Suprapubic skin (tissue), 3 donors: Measurements from ENCODE around the gene TPRG1.

Source experiments
- POLR2A ChIP-seq, 2 donors: fragments of 450-650 bp; IDR thresholded peaks; one replicate each; pipeline ENCODE4 v1.6.1; 2017; ENCODE audit warnings: antibody characterized with exemption in 2 of 2, mild to moderate bottlenecking in 2 of 2, moderate library complexity in 2 of 2
- TF ChIP-seq, protein P1 (sequence below), 2 donors: fragments of 200-600 bp in 1 of 2; fragments of 450-650 bp in 1 of 2; sonication (generic) in 1 of 2; IDR thresholded peaks; one replicate each; pipeline ENCODE4 v1.5.1; 2016 to 2019; ENCODE audit warnings: antibody characterized with exemption in 2 of 2, mild to moderate bottlenecking in 1 of 2, moderate library complexity in 1 of 2

DNA sequence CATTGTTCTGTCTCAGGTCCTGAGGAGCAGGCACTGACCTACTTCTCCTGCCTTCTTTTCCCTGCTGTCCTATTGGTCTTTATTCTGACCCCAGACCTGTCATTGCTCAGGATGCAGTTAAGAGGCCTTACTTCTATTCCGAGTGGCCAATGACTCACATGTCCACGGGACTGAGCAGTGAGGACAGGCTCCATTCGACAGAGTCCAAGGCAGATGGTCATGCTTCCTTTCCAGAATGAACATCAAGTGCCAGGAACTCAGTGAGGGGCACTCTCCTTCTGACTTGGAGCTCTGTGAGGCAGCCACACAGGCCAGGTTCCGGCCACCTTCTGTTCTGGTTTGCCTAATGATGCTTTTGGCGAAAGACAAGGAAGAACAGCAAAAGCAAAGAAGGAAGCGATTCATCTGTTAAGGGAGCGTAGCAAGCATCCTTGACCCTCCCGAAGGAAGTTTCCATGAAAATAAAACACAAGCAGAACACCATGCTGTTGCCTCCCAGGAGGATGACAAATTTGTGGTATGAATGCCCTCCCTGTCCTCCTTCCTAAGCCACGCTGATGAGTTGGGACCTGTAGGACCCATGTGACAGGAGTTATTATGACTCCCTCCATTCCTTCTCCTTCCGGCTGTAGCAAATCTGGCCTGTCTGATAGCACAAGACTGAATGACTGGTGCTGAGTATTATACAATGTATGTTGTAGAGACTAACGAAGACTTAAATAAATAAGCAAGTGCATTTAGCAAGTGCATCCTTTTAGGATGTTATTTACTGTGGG lies 14.4 kb upstream of the TPRG1 start:
- TF ChIP-seq, protein P1, sequence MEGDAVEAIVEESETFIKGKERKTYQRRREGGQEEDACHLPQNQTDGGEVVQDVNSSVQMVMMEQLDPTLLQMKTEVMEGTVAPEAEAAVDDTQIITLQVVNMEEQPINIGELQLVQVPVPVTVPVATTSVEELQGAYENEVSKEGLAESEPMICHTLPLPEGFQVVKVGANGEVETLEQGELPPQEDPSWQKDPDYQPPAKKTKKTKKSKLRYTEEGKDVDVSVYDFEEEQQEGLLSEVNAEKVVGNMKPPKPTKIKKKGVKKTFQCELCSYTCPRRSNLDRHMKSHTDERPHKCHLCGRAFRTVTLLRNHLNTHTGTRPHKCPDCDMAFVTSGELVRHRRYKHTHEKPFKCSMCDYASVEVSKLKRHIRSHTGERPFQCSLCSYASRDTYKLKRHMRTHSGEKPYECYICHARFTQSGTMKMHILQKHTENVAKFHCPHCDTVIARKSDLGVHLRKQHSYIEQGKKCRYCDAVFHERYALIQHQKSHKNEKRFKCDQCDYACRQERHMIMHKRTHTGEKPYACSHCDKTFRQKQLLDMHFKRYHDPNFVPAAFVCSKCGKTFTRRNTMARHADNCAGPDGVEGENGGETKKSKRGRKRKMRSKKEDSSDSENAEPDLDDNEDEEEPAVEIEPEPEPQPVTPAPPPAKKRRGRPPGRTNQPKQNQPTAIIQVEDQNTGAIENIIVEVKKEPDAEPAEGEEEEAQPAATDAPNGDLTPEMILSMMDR (IDR thresholded peaks at IDR 0.05): no peak
- TF ChIP-seq POLR2A (IDR thresholded peaks at IDR 0.05): no peak
